Smooth muscle cell of trachea (primary cell): Measurements from ENCODE around the gene SST. TPM values are rescaled to one million over a fixed set of nuclear protein-coding genes. Genes with fewer than 3 reads are reported as not detected.

Experiments
- total RNA-seq: library from RNA; depleted of rRNA; stranded (reverse); fragments of >200 nt; gene quantifications from 2 replicates; pipeline ENCODE4 v1.2.1, GENCODE V29; 2014

The SST gene
- total RNA-seq, result not detected in 2 replicates

GRCh38 chr3:187669675-187670504 lies at the start of gene SST:
TSS of gene SST (minus strand) at chr3:187670394. CDS start at chr3:187670291, 103 bp downstream.

DNA sequence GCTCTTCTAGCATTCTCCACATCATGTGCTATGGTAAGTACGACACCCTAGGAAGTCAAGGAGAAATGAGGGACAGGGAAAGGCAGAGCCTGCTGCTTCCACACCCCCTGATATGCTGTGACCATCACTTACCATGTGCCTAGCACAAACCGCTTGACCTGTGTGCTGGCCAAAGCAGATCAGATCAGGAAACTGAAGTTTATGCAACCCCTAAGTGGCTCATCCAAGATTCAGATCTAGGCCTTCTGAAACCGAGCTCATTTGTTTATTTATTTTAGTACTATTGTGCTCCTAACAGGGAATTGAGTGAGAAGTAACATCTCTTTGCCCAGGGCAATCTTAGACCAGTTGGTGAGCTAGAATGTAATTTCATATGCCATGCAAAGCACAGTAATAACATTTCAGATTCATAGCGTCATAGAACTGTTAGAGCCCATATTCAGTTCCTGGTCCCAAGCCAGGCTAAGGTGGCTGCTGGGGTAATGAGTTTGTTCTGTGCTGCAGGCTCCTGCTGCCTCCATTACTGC lies 32.4 kb upstream of the SST start, which contains the start of gene RTP2:
TSS of gene RTP2 (minus strand) at position 51 of the 527 bp plus-strand sequence. CDS start 429 bp downstream, outside the sequence.

Other genes starting within 250 kb of the SST start
- not detected in 2 replicates for gene RTP2, start 32.2 kb upstream of the SST start, total RNA-seq
- 14.4 and 28.9 TPM in 2 replicates for gene BCL6, start 75.1 kb upstream of the SST start, total RNA-seq